ENCODE measurements around the gene OR2A25.

The OR2A25 gene

DNA sequence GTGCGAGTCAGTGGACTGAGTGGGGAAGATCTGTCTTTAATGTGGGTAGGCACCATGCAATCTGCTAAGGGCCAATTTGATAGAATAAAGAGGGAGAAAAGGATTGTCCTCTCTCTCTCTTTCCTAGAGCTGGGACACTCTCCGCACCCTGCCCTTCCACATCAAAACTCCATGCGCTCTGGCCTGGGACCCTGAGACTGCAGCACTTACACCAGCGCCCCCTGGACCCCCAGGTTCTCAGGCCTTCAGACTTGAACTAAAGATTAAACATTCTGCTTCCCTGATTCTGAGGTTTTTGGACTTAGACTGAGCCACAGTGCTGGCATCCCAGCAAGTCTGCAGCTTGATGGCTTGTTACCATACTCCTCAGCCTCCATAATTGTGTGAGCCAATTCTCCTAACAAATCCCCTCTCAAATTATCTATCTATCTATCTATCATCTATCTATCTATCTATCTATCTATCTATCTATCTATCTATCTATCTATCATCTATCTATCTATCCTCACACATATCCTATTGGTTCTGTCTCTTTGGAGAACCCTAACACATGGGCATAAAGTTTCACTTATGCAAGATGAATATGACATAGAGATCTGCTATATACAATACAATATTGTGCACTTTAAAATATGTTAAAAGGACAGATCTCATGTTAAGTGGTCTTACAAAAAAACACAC lies 43.3 kb upstream of the OR2A25 start:
- no peak overlapping the region for H3K27ac ChIP-seq
- intact Hi-C loops (cut with DNase I; ENCODE audit: low total_unique reads) = no loop called here
- no peaks in the 10 kb centered on the region for H3K36me3 ChIP-seq
- H3K9me3 ChIP-seq = no peaks in the 10 kb centered on the region
- TF ChIP-seq, protein P1, sequence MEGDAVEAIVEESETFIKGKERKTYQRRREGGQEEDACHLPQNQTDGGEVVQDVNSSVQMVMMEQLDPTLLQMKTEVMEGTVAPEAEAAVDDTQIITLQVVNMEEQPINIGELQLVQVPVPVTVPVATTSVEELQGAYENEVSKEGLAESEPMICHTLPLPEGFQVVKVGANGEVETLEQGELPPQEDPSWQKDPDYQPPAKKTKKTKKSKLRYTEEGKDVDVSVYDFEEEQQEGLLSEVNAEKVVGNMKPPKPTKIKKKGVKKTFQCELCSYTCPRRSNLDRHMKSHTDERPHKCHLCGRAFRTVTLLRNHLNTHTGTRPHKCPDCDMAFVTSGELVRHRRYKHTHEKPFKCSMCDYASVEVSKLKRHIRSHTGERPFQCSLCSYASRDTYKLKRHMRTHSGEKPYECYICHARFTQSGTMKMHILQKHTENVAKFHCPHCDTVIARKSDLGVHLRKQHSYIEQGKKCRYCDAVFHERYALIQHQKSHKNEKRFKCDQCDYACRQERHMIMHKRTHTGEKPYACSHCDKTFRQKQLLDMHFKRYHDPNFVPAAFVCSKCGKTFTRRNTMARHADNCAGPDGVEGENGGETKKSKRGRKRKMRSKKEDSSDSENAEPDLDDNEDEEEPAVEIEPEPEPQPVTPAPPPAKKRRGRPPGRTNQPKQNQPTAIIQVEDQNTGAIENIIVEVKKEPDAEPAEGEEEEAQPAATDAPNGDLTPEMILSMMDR (IDR thresholded peaks at IDR 0.05) = no peak
- DNase-seq = no peak
- H3K4me3 ChIP-seq = no peak overlapping the region
- no peaks in the 10 kb centered on the region for H3K4me1 ChIP-seq
- H3K27me3 ChIP-seq = no peaks in the 10 kb centered on the region

DNA sequence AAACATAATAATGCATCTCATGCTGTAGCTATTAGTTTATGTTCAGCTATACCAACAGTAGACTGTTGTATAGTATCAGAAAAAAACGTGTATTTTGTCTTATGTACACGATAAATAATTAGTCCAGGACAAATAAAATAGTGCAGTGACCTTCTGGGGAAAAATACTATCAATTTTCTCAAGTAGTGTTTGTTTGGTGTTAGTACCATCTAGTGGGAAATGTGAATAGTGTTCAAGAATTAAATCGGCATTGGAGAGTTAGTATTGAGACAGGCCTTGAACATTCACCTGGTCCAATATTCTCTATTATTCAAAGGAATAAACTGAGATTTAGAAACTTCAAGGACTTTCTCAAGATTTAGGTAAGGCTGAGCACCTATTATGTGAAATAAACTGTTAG lies 42.5 kb upstream of the OR2A25 start:
- intact Hi-C loops (cut with DNase I; ENCODE audit: low total_unique reads) = no loop called here
- Histone ChIP-seq H3K4me1 (no peaks in the 10 kb centered on the region), H3K9me3 (no peaks in the 10 kb centered on the region), H3K27ac (no peak overlapping the region), H3K27me3 (no peaks in the 10 kb centered on the region), H3K36me3 (no peaks in the 10 kb centered on the region), H3K4me3 (no peak overlapping the region)
- DNase-seq = no peak
- TF ChIP-seq, protein P1 (IDR thresholded peaks at IDR 0.05) = peak; percentile 43 to 52

DNA sequence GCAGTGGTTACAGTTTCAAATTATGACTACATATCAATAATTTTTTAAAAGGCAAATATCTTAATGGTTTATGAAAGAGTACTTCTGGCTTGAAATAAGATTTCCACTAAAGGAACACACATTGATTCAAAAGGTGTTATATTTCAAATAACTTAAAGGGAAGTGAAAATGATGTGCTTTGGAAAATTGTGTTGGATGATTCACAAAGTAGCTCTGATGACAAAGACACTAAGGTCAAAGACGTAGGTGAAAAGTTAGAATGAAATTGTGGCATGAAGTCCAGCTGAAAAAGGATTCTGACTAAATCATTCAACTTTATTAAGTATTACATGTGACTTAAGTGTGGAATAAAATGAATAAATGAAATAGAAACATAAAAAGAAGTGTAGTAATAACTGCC lies 41.6 kb upstream of the OR2A25 start:
- H3K27ac ChIP-seq = no peak overlapping the region
- no peaks in the 10 kb centered on the region for H3K36me3 ChIP-seq
- H3K4me1 ChIP-seq = no peaks in the 10 kb centered on the region
- no peaks in the 10 kb centered on the region for H3K9me3 ChIP-seq
- no peaks in the 10 kb centered on the region for H3K27me3 ChIP-seq
- no peak for DNase-seq
- TF ChIP-seq, protein P1 (IDR thresholded peaks at IDR 0.05) = no peak
- intact Hi-C loops (cut with DNase I; ENCODE audit: low total_unique reads) = no loop called here
- H3K4me3 ChIP-seq = no peak overlapping the region

DNA sequence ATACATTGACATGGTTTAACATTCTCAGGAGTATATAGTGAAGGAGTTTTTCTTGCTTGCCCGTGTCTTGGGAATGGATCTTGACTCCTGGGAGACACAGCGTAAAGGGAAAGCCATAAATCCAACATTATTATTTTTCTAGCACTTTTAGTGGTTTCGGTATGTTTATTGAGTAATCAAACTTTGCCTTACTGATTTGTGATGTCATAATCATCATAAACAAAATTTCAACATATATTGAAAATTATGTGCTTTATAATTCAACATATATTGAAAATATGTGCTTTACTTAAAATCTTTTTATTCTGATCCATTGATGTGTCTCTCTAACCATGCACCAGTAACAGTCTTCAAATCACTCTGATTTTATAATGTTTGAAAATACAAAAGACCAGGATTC lies 41.1 kb upstream of the OR2A25 start:
- TF ChIP-seq, protein P1 (IDR thresholded peaks at IDR 0.05) = no peak
- H3K9me3 ChIP-seq = no peaks in the 10 kb centered on the region

DNA sequence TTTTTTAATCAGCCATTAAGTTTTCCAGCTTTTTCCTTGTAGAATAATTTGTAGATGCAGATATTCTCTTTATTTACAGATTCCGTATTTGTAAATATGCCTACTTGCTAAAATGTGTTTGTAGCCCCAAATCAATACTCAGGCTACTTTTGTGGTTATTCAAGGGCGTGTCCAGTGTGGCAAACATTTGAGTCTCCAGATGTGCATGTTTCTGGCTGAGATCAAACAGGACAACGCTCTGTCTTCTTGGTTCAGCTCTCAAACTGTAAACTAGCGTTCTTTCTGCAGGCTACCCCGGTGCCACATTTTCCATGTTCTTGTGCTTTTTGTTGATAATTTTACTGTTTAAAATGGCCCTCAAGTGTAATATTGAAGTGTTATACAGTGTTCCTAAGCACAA lies 37.1 kb upstream of the OR2A25 start:
- Histone ChIP-seq H3K27me3 (no peaks in the 10 kb centered on the region), H3K4me3 (no peak overlapping the region), H3K4me1 (peaks cover 0 to 6% (median 0%) of the 10 kb centered on the region in 4 donors), H3K36me3 (no peaks in the 10 kb centered on the region), H3K9me3 (no peaks in the 10 kb centered on the region), H3K27ac (no peak overlapping the region)
- no peak for DNase-seq
- intact Hi-C loops (cut with DNase I; ENCODE audit: low total_unique reads) = no loop called here
- TF ChIP-seq, protein P1 (IDR thresholded peaks at IDR 0.05) = no peak

More for the DNA sequence above, 41.1 kb upstream of the OR2A25 start:
- Histone ChIP-seq H3K4me1 (peaks cover 0 to 2% (median 0%) of the 10 kb centered on the region in 4 donors), H3K27me3 (no peaks in the 10 kb centered on the region), H3K27ac (no peak overlapping the region), H3K36me3 (no peaks in the 10 kb centered on the region), H3K4me3 (no peak overlapping the region)
- intact Hi-C loops (cut with DNase I; ENCODE audit: low total_unique reads) = no loop called here
- DNase-seq = no peak
